AG04450 (cell line): Measurements from ENCODE around the gene RHOBTB3. TPM values are rescaled to one million over a fixed set of nuclear protein-coding genes. Genes with fewer than 3 reads are reported as not detected.

ENCODE experiments used
- CTCF ChIA-PET: fragments of 300-600, 350-600 bp; formaldehyde crosslinking; extraction: SDS; loops from one replicate; lab custom pipeline; 2022; ENCODE audit warnings: antibody characterized with exemption, inconsistent platforms; lab: Charles Lee
- POLR2A ChIA-PET: fragments of 350-600 bp; formaldehyde crosslinking; extraction: SDS; loops from one replicate; lab custom pipeline; 2021; ENCODE audit warnings: antibody characterized with exemption, inconsistent platforms; lab: Yijun Ruan, JAX
- DNase-seq: peaks from one replicate; pipeline ENCODE4 v3.0.0-alpha.2; 2011; ENCODE audit warnings: low read depth, low spot score
- H3K27ac ChIP-seq: one replicate; pipeline ENCODE4 v1.5.1; 2012; ENCODE audit warnings: low read depth, low read length, control low read depth
- H3K27me3 ChIP-seq: one replicate; pipeline ENCODE4 v1.6.0; 2012; ENCODE audit warnings: low read length; ENCODE audit not compliant: control insufficient read depth, insufficient read depth
- H3K4me3 ChIP-seq: 2 replicates; pipeline ENCODE4 v1.5.1; 2011; ENCODE audit warnings: mild to moderate bottlenecking, low read depth, low read length, control low read depth
- H3K9me3 ChIP-seq: 2 replicates; pipeline ENCODE4 v1.5.1; 2012; ENCODE audit warnings: low read length; ENCODE audit not compliant: control insufficient read depth, insufficient read depth
- polyA plus RNA-seq: library from polyadenylated mRNA; depleted of rRNA; stranded (reverse); fragments of >200 nt; gene quantifications from 2 replicates; pipeline ENCODE4 v1.2.3, GENCODE V29; 2011
- TF ChIP-seq, protein P1 (sequence below): IDR thresholded peaks from 2 replicates; pipeline ENCODE4 v1.5.1; 2011; ENCODE audit warnings: low read depth, low read length, control low read depth, inconsistent platforms

Gene RHOBTB3
- polyA plus RNA-seq, 1 experiment, result 360 TPM

DNA sequence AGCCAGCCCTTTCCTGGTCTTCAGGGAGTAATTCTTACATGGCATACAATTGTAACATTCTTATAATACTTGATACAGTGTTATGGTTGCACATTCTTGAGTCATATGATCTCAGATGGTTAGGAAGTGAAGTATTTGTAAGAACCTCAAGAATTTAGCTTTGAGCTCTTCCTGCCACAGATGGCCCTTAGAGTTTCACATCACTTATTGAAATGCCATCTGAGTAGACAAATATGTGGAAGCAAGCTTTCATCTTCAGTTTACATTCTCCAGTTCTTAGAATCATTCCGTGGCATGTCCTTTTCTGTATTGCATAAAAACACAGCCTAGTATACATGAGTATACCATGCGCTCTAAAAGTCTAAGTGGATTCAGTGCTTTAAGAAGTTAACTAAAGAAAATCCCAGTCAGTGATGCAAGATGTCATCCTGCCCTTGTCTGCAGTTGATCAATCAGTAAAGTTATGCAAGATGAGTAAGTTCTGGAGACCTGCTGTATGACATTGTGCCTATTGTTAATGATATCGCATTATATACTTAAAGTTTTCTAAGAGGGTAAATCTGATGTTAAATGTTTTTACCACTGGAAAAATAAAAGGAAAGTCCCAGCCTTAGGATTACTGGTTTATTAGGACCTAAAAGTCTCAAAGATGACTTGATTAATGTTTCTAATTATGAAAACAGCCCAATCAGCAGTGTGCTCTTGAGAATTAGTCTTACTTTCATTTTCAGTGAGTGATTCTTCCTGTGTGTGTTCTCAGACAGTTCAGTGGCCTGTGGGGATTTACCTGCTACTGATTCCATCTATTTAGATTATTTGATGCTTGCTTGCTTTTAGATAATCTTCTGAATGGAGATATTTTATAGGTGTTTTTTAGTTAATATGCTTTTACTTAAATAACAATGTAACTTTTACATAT is 29.4 kb downstream of the RHOBTB3 start:
- ChIA-PET CTCF (interaction anchor here (0.6 kb wide), 1 partner anchor 96 kb away, joined by 3 read pairs; no protein-coding TSS in a partner anchor), POLR2A (interaction anchor here (0.6 to 1.1 kb wide), 11 partner anchors 13 to 114 kb away, joined by 3 to 17 read pairs (median 5); partner anchors contain the start of genes GLRX, RFESD and RHOBTB3)
- peak overlapping the region; percentile 17; the same call in 1 of the 2 replicates for H3K4me3 ChIP-seq
- H3K9me3 ChIP-seq, result no peaks in the 10 kb centered on the region
- peak; percentile 96 for DNase-seq
- TF ChIP-seq, protein P1, sequence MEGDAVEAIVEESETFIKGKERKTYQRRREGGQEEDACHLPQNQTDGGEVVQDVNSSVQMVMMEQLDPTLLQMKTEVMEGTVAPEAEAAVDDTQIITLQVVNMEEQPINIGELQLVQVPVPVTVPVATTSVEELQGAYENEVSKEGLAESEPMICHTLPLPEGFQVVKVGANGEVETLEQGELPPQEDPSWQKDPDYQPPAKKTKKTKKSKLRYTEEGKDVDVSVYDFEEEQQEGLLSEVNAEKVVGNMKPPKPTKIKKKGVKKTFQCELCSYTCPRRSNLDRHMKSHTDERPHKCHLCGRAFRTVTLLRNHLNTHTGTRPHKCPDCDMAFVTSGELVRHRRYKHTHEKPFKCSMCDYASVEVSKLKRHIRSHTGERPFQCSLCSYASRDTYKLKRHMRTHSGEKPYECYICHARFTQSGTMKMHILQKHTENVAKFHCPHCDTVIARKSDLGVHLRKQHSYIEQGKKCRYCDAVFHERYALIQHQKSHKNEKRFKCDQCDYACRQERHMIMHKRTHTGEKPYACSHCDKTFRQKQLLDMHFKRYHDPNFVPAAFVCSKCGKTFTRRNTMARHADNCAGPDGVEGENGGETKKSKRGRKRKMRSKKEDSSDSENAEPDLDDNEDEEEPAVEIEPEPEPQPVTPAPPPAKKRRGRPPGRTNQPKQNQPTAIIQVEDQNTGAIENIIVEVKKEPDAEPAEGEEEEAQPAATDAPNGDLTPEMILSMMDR, result no peak
- H3K27me3 ChIP-seq, result no peaks in the 10 kb centered on the region
- peak overlapping the region; percentile 77 for H3K27ac ChIP-seq

DNA sequence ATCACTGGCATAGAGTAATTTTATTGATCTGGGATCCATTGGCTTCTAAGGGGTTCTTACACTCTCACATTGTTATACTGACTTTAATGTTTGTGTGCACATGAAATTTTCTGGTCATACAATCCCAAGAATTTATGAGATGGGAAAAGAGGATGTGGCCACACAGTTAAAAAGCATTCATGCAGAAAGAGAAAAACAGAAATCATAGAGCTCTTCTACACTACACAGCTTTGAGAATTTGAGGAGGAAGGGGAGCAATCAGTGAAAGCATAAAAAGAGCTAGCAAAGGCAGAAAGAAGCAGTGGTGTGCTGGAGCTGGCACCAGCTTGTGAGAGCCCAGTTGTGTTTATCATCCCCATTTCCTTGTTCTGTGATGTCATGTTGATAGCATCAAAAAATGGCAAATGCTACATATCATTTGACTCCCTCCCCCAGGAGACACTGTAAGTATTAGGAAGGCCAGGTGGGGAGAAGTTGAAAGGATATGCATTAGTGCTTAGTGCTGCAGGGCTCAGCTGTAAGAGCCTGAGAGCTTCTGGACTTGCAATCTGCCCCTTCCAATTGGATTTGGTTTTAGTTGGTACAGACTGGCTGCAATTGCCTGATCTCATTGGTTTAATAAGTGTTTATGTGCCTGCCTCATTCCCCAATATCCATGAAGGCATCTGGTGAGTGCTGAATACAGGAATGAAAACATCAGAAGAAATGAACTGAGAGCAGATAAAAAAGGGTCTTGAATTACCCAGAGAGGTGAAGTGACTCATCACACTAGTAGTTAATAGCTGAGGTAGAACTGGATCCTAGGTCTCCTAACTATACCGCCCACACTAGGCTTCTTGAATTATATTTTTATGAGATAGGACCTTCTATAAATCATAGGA is 30.9 kb downstream of the RHOBTB3 start:
- peak overlapping the region; percentile 77 for H3K27ac ChIP-seq
- TF ChIP-seq, protein P1, result no peak
- DNase-seq, result peak; percentile 68
- CTCF ChIA-PET, result interaction anchor here (1.0 to 2.1 kb wide), 2 partner anchors 19 to 98 kb away, joined by 7 to 12 read pairs; no protein-coding TSS in a partner anchor
- H3K4me3 ChIP-seq, result no peak overlapping the region
- no peaks in the 10 kb centered on the region for H3K9me3 ChIP-seq
- POLR2A ChIA-PET, result interaction anchor here (1.2 to 1.9 kb wide), 5 partner anchors 20 to 93 kb away, joined by 3 to 18 read pairs (median 5); partner anchors contain the start of genes GLRX and RHOBTB3
- no peaks in the 10 kb centered on the region for H3K27me3 ChIP-seq

DNA sequence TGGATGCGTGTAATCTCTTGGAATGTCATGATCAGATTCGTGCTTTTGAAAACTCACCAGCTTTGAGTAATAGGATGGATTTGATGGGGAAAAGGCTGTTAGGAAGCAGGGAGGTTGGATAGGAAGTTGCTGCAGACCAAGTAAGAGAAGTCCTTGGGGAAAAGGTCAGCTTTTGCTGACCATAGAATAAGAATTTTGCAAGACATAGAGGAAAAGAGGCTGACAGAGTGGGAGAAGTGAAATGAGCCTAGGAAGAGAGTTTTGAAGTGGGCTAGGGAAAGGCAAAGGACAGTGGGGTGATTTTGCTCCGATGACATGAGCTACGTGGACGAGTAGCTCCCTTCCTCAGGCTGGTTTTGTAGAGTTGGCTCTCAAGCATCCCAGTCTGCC is 31.5 kb downstream of the RHOBTB3 start:
- H3K4me3 ChIP-seq, result no peak overlapping the region
- DNase-seq, result no peak
- POLR2A ChIA-PET, result interaction anchor here (1.2 to 1.9 kb wide), 5 partner anchors 19 to 93 kb away, joined by 3 to 18 read pairs (median 5); partner anchors contain the start of genes GLRX and RHOBTB3
- CTCF ChIA-PET, result interaction anchor here (1.0 to 2.1 kb wide), 2 partner anchors 18 to 98 kb away, joined by 7 to 12 read pairs; no protein-coding TSS in a partner anchor
- H3K27me3 ChIP-seq, result no peaks in the 10 kb centered on the region
- peak overlapping the region; percentile 69 for H3K27ac ChIP-seq
- TF ChIP-seq, protein P1, result no peak
- H3K9me3 ChIP-seq, result no peaks in the 10 kb centered on the region

DNA sequence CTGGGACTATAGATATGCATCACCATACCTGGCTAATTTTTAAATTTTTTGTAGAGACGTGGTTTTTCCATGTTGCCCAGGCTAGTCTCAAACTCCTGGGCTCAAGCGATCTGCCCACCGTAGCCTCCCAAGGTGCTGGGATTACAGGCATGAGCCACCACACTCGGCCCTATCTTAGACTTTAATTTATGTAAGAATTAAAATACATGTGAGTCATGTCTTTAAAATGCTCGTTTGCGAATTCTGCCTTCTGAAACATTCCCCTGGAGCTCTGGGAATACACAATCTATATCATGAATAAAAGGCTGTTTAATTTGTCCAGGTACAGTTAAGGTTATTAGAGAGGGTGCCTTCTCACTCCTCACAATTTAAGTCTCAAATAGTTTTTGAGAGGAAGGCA is 32.8 kb downstream of the RHOBTB3 start:
- Histone ChIP-seq H3K9me3 (no peaks in the 10 kb centered on the region), H3K27me3 (no peaks in the 10 kb centered on the region), H3K4me3 (no peak overlapping the region), H3K27ac (no peak overlapping the region)
- TF ChIP-seq, protein P1, result no peak
- ChIA-PET CTCF (no interaction called here), POLR2A (no interaction called here)
- no peak for DNase-seq
